ENCODE results near the gene MEIOC. TPM values are rescaled to one million over a fixed set of nuclear protein-coding genes. Genes with fewer than 3 reads are reported as not detected.
"Not testable (repeated sequence)": the region's sequence is repeated elsewhere in the genome, so short reads cannot be mapped to it uniquely, and the experiment has no call there.

The MEIOC gene
- polyA plus RNA-seq, 3 donors: 0.09 to 0.15 TPM; not detected in 1

- Histone ChIP-seq H3K79me2 (ENCODE audit: insufficient read depth, low read length) (peaks cover 10% of the 10 kb centered on the region), H3K9ac (ENCODE audit: insufficient read depth, low read length, poor library complexity, severe bottlenecking) (no peak overlapping the region), H3K4me3 (replicated peaks in 1 of 3; ENCODE audit: low read depth in 2 of 3, low read length in 3 of 3) (no peak overlapping the region), H3K27me3 (ENCODE audit: control insufficient read depth in 2 of 2, insufficient read depth in 2 of 2, low read length in 2 of 2) (no peaks in the 10 kb centered on the region), H3K4me1 (ENCODE audit: control insufficient read depth in 1 of 2, insufficient read depth in 2 of 2, low read length in 2 of 2) (peaks cover 15 to 16% of the 10 kb centered on the region in 2 donors), H4K20me1 (ENCODE audit: insufficient read depth, low read length) (no peaks in the 10 kb centered on the region), H3K27ac (ENCODE audit: low read depth in 1 of 2, low read length in 2 of 2) (no peak overlapping the region), H3K36me3 (replicated peaks in 1 of 2; ENCODE audit: control insufficient read depth in 1 of 2, insufficient read depth in 2 of 2, low read length in 2 of 2) (no peaks in the 10 kb centered on the region), H2AFZ (ENCODE audit: insufficient read depth, low read depth, low read length, poor library complexity, severe bottlenecking) (no peak overlapping the region), H3K4me2 (replicated peaks; ENCODE audit: extremely low read depth, low read length, poor library complexity, severe bottlenecking) (no peak overlapping the region), H3K9me3 (replicated peaks in 1 of 2; ENCODE audit: control insufficient read depth in 1 of 2, insufficient read depth in 1 of 2, low read length in 2 of 2) (no peaks in the 10 kb centered on the region)
- Mint-ChIP-seq H3K9me3 (no peaks in the 10 kb centered on the region), H3K27ac (no peak overlapping the region), H3K4me3 (no peak overlapping the region), H3K27me3 (ENCODE audit: low read depth in 3 of 3) (peaks cover 2 to 7% (median 7%) of the 10 kb centered on the region in 3 donors), H3K36me3 (no peaks in the 10 kb centered on the region), H3K4me1 (peaks cover 21% of the 10 kb centered on the region)
- DNase-seq: no peak
- intact Hi-C loops (cut with micrococcal nuclease): no loop called here
- 85% methylated on average over 9 of the region's 11 CpGs for WGBS (ENCODE audit: insufficient coverage)
- TF ChIP-seq CTCF (IDR thresholded peaks at IDR 0.05): no peak
These were observed 37.3 kb downstream of the MEIOC start for GRCh38 chr17:44693609-44694008.

- H3K27ac Mint-ChIP-seq; H3K27me3 ChIP-seq (ENCODE audit: control insufficient read depth in 2 of 2, insufficient read depth in 2 of 2, low read length in 2 of 2); H3K36me3 Mint-ChIP-seq; H3K4me2 ChIP-seq (replicated peaks; ENCODE audit: extremely low read depth, low read length, poor library complexity, severe bottlenecking); H3K27me3 Mint-ChIP-seq (ENCODE audit: low read depth in 3 of 3); H3K9me3 ChIP-seq (replicated peaks in 1 of 2; ENCODE audit: control insufficient read depth in 1 of 2, insufficient read depth in 1 of 2, low read length in 2 of 2); H3K9ac ChIP-seq (ENCODE audit: insufficient read depth, low read length, poor library complexity, severe bottlenecking); DNase-seq; intact Hi-C loops (cut with micrococcal nuclease); H3K36me3 ChIP-seq (replicated peaks in 1 of 2; ENCODE audit: control insufficient read depth in 1 of 2, insufficient read depth in 2 of 2, low read length in 2 of 2); H3K4me3 Mint-ChIP-seq; H3K4me1 ChIP-seq (ENCODE audit: control insufficient read depth in 1 of 2, insufficient read depth in 2 of 2, low read length in 2 of 2); H2AFZ ChIP-seq (ENCODE audit: insufficient read depth, low read depth, low read length, poor library complexity, severe bottlenecking); H3K4me3 ChIP-seq (replicated peaks in 1 of 3; ENCODE audit: low read depth in 2 of 3, low read length in 3 of 3); H3K9me3 Mint-ChIP-seq; H3K4me1 Mint-ChIP-seq; H3K27ac ChIP-seq (ENCODE audit: low read depth in 1 of 2, low read length in 2 of 2); H3K79me2 ChIP-seq (ENCODE audit: insufficient read depth, low read length); H4K20me1 ChIP-seq (ENCODE audit: insufficient read depth, low read length): not testable (repeated sequence)
- no CpG with 5 or more reads among the region's 10 CpGs for WGBS (ENCODE audit: insufficient coverage)
These were observed 44.0 kb downstream of the MEIOC start for GRCh38 chr17:44700288-44700687.
